Mesendoderm (in vitro differentiated cells): ENCODE measurements around the gene GNG7.

Source experiments
- DNase-seq: peaks from one replicate; pipeline ENCODE4 v3.0.0; 2013
- H2AK5ac ChIP-seq: 2 replicates; pipeline ENCODE4 v1.6.1; 2013; ENCODE audit warnings: low read length, inconsistent platforms
- H2BK120ac ChIP-seq: 2 replicates; pipeline ENCODE4 v1.6.1; 2013; ENCODE audit warnings: low read depth, mild to moderate bottlenecking, low read length, moderate library complexity, mixed read lengths
- H2BK15ac ChIP-seq: replicated peaks from 2 replicates; pipeline ENCODE4 v1.6.1; 2013; ENCODE audit warnings: low read depth, mild to moderate bottlenecking, moderate library complexity
- H2BK5ac ChIP-seq: 2 replicates; pipeline ENCODE4 v1.6.1; 2013; ENCODE audit warnings: low read length, inconsistent platforms
- H3K18ac ChIP-seq: 2 replicates; pipeline ENCODE4 v1.6.1; 2013; ENCODE audit warnings: mild to moderate bottlenecking, low read length, mixed read lengths
- H3K23ac ChIP-seq: one replicate; pipeline ENCODE4 v1.6.1; 2013; ENCODE audit warnings: low read length
- H3K27ac ChIP-seq: 2 replicates; pipeline ENCODE4 v1.5.1; 2013; ENCODE audit warnings: low read depth, mild to moderate bottlenecking, inconsistent platforms, low read length, moderate library complexity
- H3K27me3 ChIP-seq: 2 replicates; pipeline ENCODE4 v1.6.1; 2013; ENCODE audit warnings: low read length, control low read depth, mild to moderate bottlenecking, inconsistent platforms; ENCODE audit not compliant: insufficient read depth, poor library complexity
- H3K36me3 ChIP-seq: 2 replicates; pipeline ENCODE4 v1.6.1; 2013; ENCODE audit warnings: low read length, inconsistent platforms; ENCODE audit not compliant: control insufficient read depth, insufficient read depth
- H3K4ac ChIP-seq: one replicate; pipeline ENCODE4 v1.6.1; 2013; ENCODE audit warnings: low read depth, mild to moderate bottlenecking, low read length, moderate library complexity
- H3K4me1 ChIP-seq: 2 replicates; pipeline ENCODE4 v1.6.1; 2013; ENCODE audit warnings: low read depth, low read length, inconsistent platforms; ENCODE audit not compliant: control insufficient read depth
- H3K4me2 ChIP-seq: 2 replicates; pipeline ENCODE4 v1.6.1; 2013; ENCODE audit warnings: low read length
- H3K4me3 ChIP-seq: 2 replicates; pipeline ENCODE4 v1.5.1; 2013; ENCODE audit warnings: mild to moderate bottlenecking, low read length
- H3K56ac ChIP-seq: one replicate; pipeline ENCODE4 v1.6.1; 2013; ENCODE audit warnings: low read length
- H3K79me1 ChIP-seq: 2 replicates; pipeline ENCODE4 v1.6.1; 2013; ENCODE audit warnings: low read length, inconsistent platforms
- H3K79me2 ChIP-seq: 2 replicates; pipeline ENCODE4 v1.6.1; 2013; ENCODE audit warnings: mild to moderate bottlenecking, low read length; ENCODE audit not compliant: control insufficient read depth, insufficient read depth
- H3K9ac ChIP-seq: 2 replicates; pipeline ENCODE4 v1.6.1; 2013; ENCODE audit warnings: low read length, inconsistent platforms
- H4K5ac ChIP-seq: one replicate; pipeline ENCODE4 v1.6.1; 2013; ENCODE audit warnings: low read length
- H4K8ac ChIP-seq: one replicate; pipeline ENCODE4 v1.6.1; 2013; ENCODE audit warnings: low read depth, mild to moderate bottlenecking, control low read depth, low read length, moderate library complexity
- WGBS: extraction: QIAGEN DNeasy Blood & Tissue Kit; methylation state at CpG from one replicate; pipeline ENCODE4 v1.1.7; 2013; ENCODE audit warnings: low lambda C conversion rate, missing lambda C conversion rate; ENCODE audit not compliant: insufficient coverage; ENCODE audit errors: extremely low coverage; 5-methylcytosine and 5-hydroxymethylcytosine counted together

The GNG7 gene

DNA sequence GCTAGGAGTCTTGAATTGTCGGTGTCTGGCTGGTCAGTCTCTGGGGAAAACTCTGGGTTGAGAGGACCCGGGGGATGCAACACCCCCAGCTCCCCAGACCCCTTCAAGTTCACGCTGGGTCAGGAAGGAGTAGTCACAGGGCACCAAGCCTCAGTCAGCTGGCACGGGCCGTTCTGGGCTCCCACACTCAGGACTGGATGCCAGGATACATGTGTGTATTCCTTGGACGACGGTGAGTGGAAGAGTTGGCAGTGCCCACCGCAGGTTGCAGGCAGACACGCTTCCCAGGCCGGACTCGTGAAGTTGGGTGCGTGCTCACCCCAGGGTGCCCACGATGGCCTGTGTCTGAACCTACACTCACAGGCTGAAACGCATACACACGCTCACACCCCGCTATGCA lies 221.0 kb downstream of the GNG7 start:
- Histone ChIP-seq H4K5ac (no peak overlapping the region), H3K4ac (no peak overlapping the region), H2BK15ac (no peak overlapping the region), H3K79me1 (no peaks in the 10 kb centered on the region), H3K4me2 (no peak overlapping the region), H3K79me2 (peaks cover 20% of the 10 kb centered on the region), H3K36me3 (no peaks in the 10 kb centered on the region), H3K27ac (no peak overlapping the region), H3K23ac (no peak overlapping the region), H3K4me3 (no peak overlapping the region), H2BK5ac (no peak overlapping the region), H3K27me3 (no peaks in the 10 kb centered on the region), H3K56ac (no peak overlapping the region), H3K18ac (no peak overlapping the region), H3K9ac (no peak overlapping the region), H3K4me1 (no peaks in the 10 kb centered on the region), H2BK120ac (no peak overlapping the region), H4K8ac (no peak overlapping the region), H2AK5ac (no peak overlapping the region)
- WGBS: no CpG with 5 or more reads among the region's 16 CpGs
- DNase-seq: no peak

DNA sequence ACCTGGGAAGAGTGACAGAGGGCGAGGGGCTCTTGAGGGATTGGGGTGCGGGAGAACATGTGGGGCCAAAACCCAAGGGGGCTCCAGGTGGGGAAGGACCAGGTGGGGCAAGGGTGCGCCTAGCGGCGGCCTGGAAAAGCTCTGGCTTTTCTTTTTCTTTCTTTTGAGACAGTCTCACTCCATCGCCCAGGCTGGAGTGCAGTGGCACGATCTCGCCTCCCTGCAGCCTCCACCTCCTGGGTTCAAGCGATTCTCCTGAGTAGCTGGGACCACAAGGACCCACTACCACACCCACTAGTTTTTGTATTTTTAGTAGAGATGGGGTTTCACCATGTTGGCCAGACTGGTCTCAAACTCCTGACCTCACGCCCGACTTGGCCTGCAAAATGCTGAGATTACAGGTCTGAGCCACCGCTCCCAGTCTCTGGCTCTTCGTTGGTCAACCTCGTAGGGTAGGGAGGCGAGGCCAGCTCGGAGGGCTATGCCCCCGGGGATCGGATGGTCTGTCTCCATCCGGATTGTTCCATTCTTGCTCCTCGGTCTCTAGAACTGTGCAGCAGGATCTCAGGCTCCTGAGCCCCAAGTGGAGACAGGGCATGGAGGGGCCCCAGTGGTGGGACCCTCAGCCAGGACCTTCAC lies 222.8 kb downstream of the GNG7 start:
- Histone ChIP-seq H3K4ac (peak overlapping the region; percentile 72), H3K56ac (peak overlapping the region; percentile 92), H2BK120ac (peak overlapping the region; percentile 32), H3K4me3 (peak overlapping the region; percentile 65), H3K79me1 (no peaks in the 10 kb centered on the region), H3K27me3 (no peaks in the 10 kb centered on the region), H3K23ac (no peak overlapping the region), H3K27ac (peak overlapping the region; percentile 18), H4K8ac (no peak overlapping the region), H3K18ac (peak overlapping the region; percentile 89), H3K36me3 (no peaks in the 10 kb centered on the region), H2AK5ac (no peak overlapping the region), H3K4me1 (no peaks in the 10 kb centered on the region), H3K79me2 (peaks cover 26% of the 10 kb centered on the region), H4K5ac (no peak overlapping the region), H3K9ac (peak overlapping the region; percentile 99), H3K4me2 (peak overlapping the region; percentile 99), H2BK5ac (no peak overlapping the region), H2BK15ac (no peak overlapping the region)
- no CpG with 5 or more reads among the region's 20 CpGs for WGBS
- DNase-seq: no peak

DNA sequence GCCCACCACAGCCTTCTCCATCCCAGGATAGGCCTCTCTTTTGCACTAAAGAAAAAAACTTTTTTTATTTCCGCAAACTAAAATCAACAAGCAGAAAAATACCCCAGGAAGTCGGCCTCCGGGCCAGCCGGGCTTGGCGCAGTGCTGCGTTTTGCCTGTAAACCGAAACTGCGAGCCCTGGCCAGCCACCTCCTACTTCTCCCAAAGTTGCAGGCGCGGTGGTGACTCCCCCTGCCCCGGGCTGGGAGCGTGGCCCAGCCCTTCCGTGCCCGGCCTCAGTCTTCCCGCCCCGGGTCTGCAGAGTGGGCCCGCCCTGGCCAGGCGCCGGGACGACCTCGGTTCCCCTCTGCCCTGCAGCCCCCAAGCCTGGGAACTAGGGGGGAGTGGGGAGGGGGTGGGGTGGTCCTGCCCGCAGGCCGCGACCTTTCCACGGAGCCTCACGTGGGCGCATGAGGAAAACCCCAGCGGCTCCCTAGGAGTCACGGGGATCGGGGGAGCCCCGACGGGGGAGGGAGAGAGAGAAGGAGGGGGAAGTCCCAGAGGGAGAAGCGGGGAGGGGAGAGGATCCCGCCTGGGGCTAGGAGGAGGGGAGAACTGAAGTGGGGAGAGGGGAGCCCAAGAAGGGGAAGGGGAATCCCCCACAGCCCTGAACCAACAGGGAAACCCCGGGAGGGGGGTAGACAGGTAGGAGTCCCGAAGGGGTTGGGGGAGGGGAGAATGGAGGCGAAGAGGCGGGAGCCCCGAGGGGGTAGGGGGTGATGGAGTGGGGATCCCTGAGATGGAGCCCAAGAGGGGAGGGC lies 223.5 kb downstream of the GNG7 start:
- Histone ChIP-seq H3K4me2 (peak overlapping the region; percentile 99), H3K23ac (no peak overlapping the region), H2BK5ac (peak overlapping the region; percentile 70), H3K27me3 (no peaks in the 10 kb centered on the region), H3K79me2 (peaks cover 26% of the 10 kb centered on the region), H3K9ac (peak overlapping the region; percentile 99), H2BK15ac (no peak overlapping the region), H3K79me1 (no peaks in the 10 kb centered on the region), H4K5ac (no peak overlapping the region), H3K4me3 (peak overlapping the region; percentile 65), H3K4me1 (no peaks in the 10 kb centered on the region), H4K8ac (no peak overlapping the region), H2AK5ac (no peak overlapping the region), H3K56ac (peak overlapping the region; percentile 92), H3K27ac (peak overlapping the region; percentile 18), H3K18ac (peak overlapping the region; percentile 89), H3K4ac (peak overlapping the region; percentile 72), H3K36me3 (no peaks in the 10 kb centered on the region), H2BK120ac (peak overlapping the region; percentile 32)
- peak; percentile 93 for DNase-seq
- no CpG with 5 or more reads among the region's 39 CpGs for WGBS

DNA sequence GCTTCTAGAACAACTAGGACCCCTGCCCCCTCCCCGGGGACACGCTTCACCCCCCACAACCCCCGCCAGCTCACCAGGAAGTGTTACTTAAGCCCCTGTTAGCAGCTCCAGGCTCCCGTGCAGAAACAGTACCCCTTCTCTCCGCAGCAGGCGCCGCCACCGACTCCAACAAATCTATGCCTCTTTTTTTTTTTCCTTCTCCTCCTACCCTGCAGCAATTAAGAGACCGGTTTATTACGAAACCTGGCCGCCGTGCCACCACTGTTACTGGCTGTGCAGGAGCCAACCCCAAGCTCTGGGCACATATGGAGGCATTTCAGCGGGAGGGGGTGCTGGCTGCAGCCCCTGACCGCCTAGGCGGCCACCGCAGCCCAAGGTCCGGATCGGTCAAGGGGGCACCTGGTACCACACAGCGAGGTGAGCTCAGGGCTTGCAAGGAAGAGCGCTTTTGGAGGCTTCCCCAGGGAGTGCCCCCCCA lies 224.2 kb downstream of the GNG7 start:
- Histone ChIP-seq H3K18ac (peak overlapping the region; percentile 89), H3K27ac (peak overlapping the region; percentile 18), H3K79me2 (peaks cover 26% of the 10 kb centered on the region), H4K8ac (no peak overlapping the region), H3K27me3 (no peaks in the 10 kb centered on the region), H3K4me1 (no peaks in the 10 kb centered on the region), H3K36me3 (no peaks in the 10 kb centered on the region), H3K79me1 (no peaks in the 10 kb centered on the region), H3K4ac (no peak overlapping the region), H2BK15ac (no peak overlapping the region), H3K9ac (peak overlapping the region; percentile 99), H3K4me2 (peak overlapping the region; percentile 99), H2AK5ac (no peak overlapping the region), H3K4me3 (peak overlapping the region; percentile 99), H4K5ac (no peak overlapping the region), H3K23ac (no peak overlapping the region), H2BK120ac (no peak overlapping the region), H3K56ac (peak overlapping the region; percentile 92), H2BK5ac (peak overlapping the region; percentile 70)
- no CpG with 5 or more reads among the region's 20 CpGs for WGBS
- peak; percentile 88 for DNase-seq

- Histone ChIP-seq H3K36me3 (no peaks in the 10 kb centered on the region), H3K27me3 (no peaks in the 10 kb centered on the region)
- no CpG with 5 or more reads among the region's 21 CpGs for WGBS
Observed at GRCh38 chr19:2477732-2478191, 224.7 kb downstream of the GNG7 start.

More at GRCh38 chr19:2477732-2478191, 224.7 kb downstream of the GNG7 start:
- Histone ChIP-seq H3K18ac (peak overlapping the region; percentile 52), H2BK120ac (no peak overlapping the region), H2BK5ac (no peak overlapping the region), H4K5ac (no peak overlapping the region), H3K23ac (no peak overlapping the region), H3K79me1 (no peaks in the 10 kb centered on the region), H2BK15ac (no peak overlapping the region), H3K9ac (peak overlapping the region; percentile 99), H3K4me1 (no peaks in the 10 kb centered on the region), H4K8ac (no peak overlapping the region), H3K4ac (no peak overlapping the region), H3K56ac (peak overlapping the region; percentile 98), H3K79me2 (peaks cover 26% of the 10 kb centered on the region), H3K27ac (no peak overlapping the region), H3K4me2 (peak overlapping the region; percentile 83), H2AK5ac (no peak overlapping the region), H3K4me3 (peak overlapping the region; percentile 99)
- no peak for DNase-seq
